Neuronal stem cell (in vitro differentiated cells): ENCODE data around the gene CENATAC.
"Not testable (repeated sequence)": the region's sequence is repeated elsewhere in the genome, so short reads cannot be mapped to it uniquely, and the experiment has no call there.

ENCODE experiments used
- DNase-seq: peaks from one replicate; pipeline ENCODE4 v3.0.0-alpha.2; 2013; ENCODE audit warnings: low spot score
- H2AFZ ChIP-seq: one replicate; pipeline ENCODE4 v1.6.1; 2013; ENCODE audit warnings: mild to moderate bottlenecking, low read length, inconsistent platforms
- H2AK5ac ChIP-seq: 2 replicates; pipeline ENCODE4 v1.6.1; 2013; ENCODE audit warnings: low read depth, mild to moderate bottlenecking, inconsistent platforms, low read length, moderate library complexity, mixed read lengths
- H2BK120ac ChIP-seq: 2 replicates; pipeline ENCODE4 v1.6.1; 2013; ENCODE audit warnings: low read depth, mild to moderate bottlenecking, inconsistent platforms, low read length, moderate library complexity, mixed read lengths
- H2BK12ac ChIP-seq: one replicate; pipeline ENCODE4 v1.6.1; 2013; ENCODE audit warnings: low read length, inconsistent platforms
- H2BK15ac ChIP-seq: 2 replicates; pipeline ENCODE4 v1.6.1; 2013; ENCODE audit warnings: mild to moderate bottlenecking, low read length, inconsistent platforms, mixed read lengths
- H2BK5ac ChIP-seq: one replicate; pipeline ENCODE4 v1.6.1; 2013; ENCODE audit warnings: inconsistent platforms, mild to moderate bottlenecking, low read length, moderate library complexity
- H3K14ac ChIP-seq: one replicate; pipeline ENCODE4 v1.6.1; 2013; ENCODE audit warnings: low read length, inconsistent platforms
- H3K18ac ChIP-seq: 2 replicates; pipeline ENCODE4 v1.6.1; 2013; ENCODE audit warnings: low read length, inconsistent platforms
- H3K23ac ChIP-seq: 2 replicates; pipeline ENCODE4 v1.6.1; 2013; ENCODE audit warnings: low read depth, mild to moderate bottlenecking, mixed read lengths, low read length, inconsistent platforms; ENCODE audit not compliant: poor library complexity
- H3K27ac ChIP-seq: replicated peaks from 3 replicates; pipeline ENCODE4 v1.5.1; 2013; ENCODE audit warnings: low read length, inconsistent platforms
- H3K27me3 ChIP-seq, 3 experiments: 2 replicates each; pipeline ENCODE4 v1.6.1; 2013; ENCODE audit warnings: low read length in 3 of 3, mild to moderate bottlenecking in 2 of 3, inconsistent platforms in 1 of 3, low read depth in 1 of 3, mixed read lengths in 1 of 3, moderate library complexity in 1 of 3; ENCODE audit not compliant: control insufficient read depth in 3 of 3, insufficient read depth in 3 of 3
- H3K36me3 ChIP-seq, 2 donors: replicated peaks in 1 of 2; 2 replicates each; pipeline ENCODE4 v1.6.1; 2013; ENCODE audit warnings: low read length in 2 of 2; ENCODE audit not compliant: control insufficient read depth in 2 of 2, insufficient read depth in 2 of 2
- H3K4ac ChIP-seq: 2 replicates; pipeline ENCODE4 v1.6.1; 2013; ENCODE audit warnings: inconsistent platforms, mild to moderate bottlenecking, low read length, moderate library complexity
- H3K4me1 ChIP-seq, 2 donors: 1 replicate in 1 of 2; 2 replicates in 1 of 2; pipeline ENCODE4 v1.6.1; 2013; ENCODE audit warnings: low read length in 2 of 2, low read depth in 1 of 2; ENCODE audit not compliant: control insufficient read depth in 2 of 2, insufficient read depth in 1 of 2
- H3K4me2 ChIP-seq: one replicate; pipeline ENCODE4 v1.6.1; 2013; ENCODE audit warnings: mild to moderate bottlenecking, low read length, inconsistent platforms; ENCODE audit not compliant: insufficient read depth, poor library complexity, severe bottlenecking
- H3K4me3 ChIP-seq, 2 donors: 2 replicates each; pipeline ENCODE4 v1.5.1; 2013; ENCODE audit warnings: low read length in 2 of 2, mild to moderate bottlenecking in 2 of 2, inconsistent platforms in 1 of 2, moderate library complexity in 1 of 2
- H3K79me1 ChIP-seq: one replicate; pipeline ENCODE4 v1.6.1; 2013; ENCODE audit warnings: low read depth, mild to moderate bottlenecking, inconsistent platforms, low read length, moderate library complexity
- H3K9ac ChIP-seq: one replicate; pipeline ENCODE4 v1.6.1; 2013; ENCODE audit warnings: mild to moderate bottlenecking, low read depth, low read length, inconsistent platforms; ENCODE audit not compliant: poor library complexity
- H3K9me3 ChIP-seq, 2 donors: replicated peaks in 1 of 2; 2 replicates each; pipeline versions ENCODE3 to v1.6.1; 2013; ENCODE audit warnings: low read length in 2 of 2, mild to moderate bottlenecking in 2 of 2, inconsistent platforms in 1 of 2, low read depth in 1 of 2, mixed read lengths in 1 of 2, moderate library complexity in 1 of 2; ENCODE audit not compliant: control insufficient read depth in 2 of 2, insufficient read depth in 1 of 2
- H4K8ac ChIP-seq: one replicate; pipeline ENCODE4 v1.6.1; 2013; ENCODE audit warnings: low read depth, mild to moderate bottlenecking, inconsistent platforms, low read length, moderate library complexity
- H4K91ac ChIP-seq: one replicate; pipeline ENCODE4 v1.6.1; 2013; ENCODE audit warnings: low read length, low read depth, mild to moderate bottlenecking, inconsistent platforms; ENCODE audit not compliant: poor library complexity
- WGBS, 2 donors: extraction: QIAGEN DNeasy Blood & Tissue Kit; methylation state at CpG; one replicate each; pipeline ENCODE4 v1.1.7; 2013; ENCODE audit warnings: missing lambda C conversion rate in 2 of 2, mixed read lengths in 1 of 2; ENCODE audit not compliant: insufficient read length in 2 of 2, insufficient replicate concordance in 1 of 2; ENCODE audit errors: extremely low coverage in 2 of 2; 5-methylcytosine and 5-hydroxymethylcytosine counted together

CENATAC gene

GRCh38 chr11:119015054-119015611 is 17.2 kb downstream of the CENATAC start:
- no peak overlapping the region for H3K23ac ChIP-seq
- H3K27me3 ChIP-seq = no peaks in the 10 kb centered on the region
- WGBS, 2 donors = no CpG with 5 or more reads among the region's 8 CpGs
- no peak overlapping the region for H3K18ac ChIP-seq
- no peak overlapping the region for H3K9ac ChIP-seq
- H3K36me3 ChIP-seq = peaks cover 35 to 75% of the 10 kb centered on the region in 2 donors
- H3K4ac ChIP-seq = no peak overlapping the region
- H2BK5ac ChIP-seq = no peak overlapping the region
- H3K14ac ChIP-seq = no peak overlapping the region
- no peak overlapping the region for H2AFZ ChIP-seq
- no peak overlapping the region for H3K4me2 ChIP-seq
- H3K4me1 ChIP-seq = peaks cover 5 to 8% of the 10 kb centered on the region in 2 donors
- peaks cover 7% of the 10 kb centered on the region for H3K79me1 ChIP-seq
- H2BK15ac ChIP-seq = no peak overlapping the region
- H3K4me3 ChIP-seq = no peak overlapping the region
- no peak overlapping the region for H2AK5ac ChIP-seq
- no peak overlapping the region for H4K91ac ChIP-seq
- H3K27ac ChIP-seq = no peak overlapping the region
- peaks cover 0 to 2% of the 10 kb centered on the region in 2 donors for H3K9me3 ChIP-seq
- no peak overlapping the region for H2BK12ac ChIP-seq
- H4K8ac ChIP-seq = no peak overlapping the region
- no peak for DNase-seq
- no peak overlapping the region for H2BK120ac ChIP-seq

- no peak overlapping the region for H2BK12ac ChIP-seq
- no peak overlapping the region for H2BK120ac ChIP-seq
- no peak overlapping the region for H3K4me2 ChIP-seq
- H3K27me3 ChIP-seq = no peaks in the 10 kb centered on the region
- no peak overlapping the region for H2AK5ac ChIP-seq
- H4K91ac ChIP-seq = no peak overlapping the region
- no peak overlapping the region for H3K23ac ChIP-seq
- H3K4me1 ChIP-seq = peaks cover 5 to 8% of the 10 kb centered on the region in 2 donors
- no peak overlapping the region for H2BK5ac ChIP-seq
- DNase-seq = no peak
- H3K18ac ChIP-seq = no peak overlapping the region
- no peak overlapping the region for H3K4ac ChIP-seq
- peak overlapping the region in 1 of 2 donors; percentile 14 for H3K4me3 ChIP-seq
- H4K8ac ChIP-seq = no peak overlapping the region
- no peak overlapping the region for H3K14ac ChIP-seq
- H2AFZ ChIP-seq = no peak overlapping the region
- peaks cover 7% of the 10 kb centered on the region for H3K79me1 ChIP-seq
- H3K9ac ChIP-seq = no peak overlapping the region
- H3K36me3 ChIP-seq = peaks cover 32 to 75% of the 10 kb centered on the region in 2 donors
- H3K9me3 ChIP-seq = peaks cover 0 to 2% of the 10 kb centered on the region in 2 donors
- H3K27ac ChIP-seq = no peak overlapping the region
- no CpG with 5 or more reads among the region's 14 CpGs for WGBS, 2 donors
- H2BK15ac ChIP-seq = no peak overlapping the region
These were observed 18.5 kb downstream of the CENATAC start for GRCh38 chr11:119016216-119017009.

- WGBS, 2 donors = no CpG with 5 or more reads among the region's 10 CpGs
These were observed 19.4 kb downstream of the CENATAC start for GRCh38 chr11:119017377-119017776.

More at GRCh38 chr11:119017377-119017776, 19.4 kb downstream of the CENATAC start:
- H3K23ac ChIP-seq, H2BK15ac ChIP-seq, H4K8ac ChIP-seq, H3K14ac ChIP-seq, H2BK12ac ChIP-seq, H4K91ac ChIP-seq, H2BK5ac ChIP-seq, H3K79me1 ChIP-seq, H2BK120ac ChIP-seq, H3K4ac ChIP-seq, DNase-seq, H3K9me3 ChIP-seq, H3K27me3 ChIP-seq, H2AFZ ChIP-seq, H3K18ac ChIP-seq, H2AK5ac ChIP-seq, H3K4me1 ChIP-seq, H3K27ac ChIP-seq: not testable (repeated sequence)
- H3K4me2 ChIP-seq = peak overlapping the region; percentile 75
- H3K36me3 ChIP-seq = peaks cover 35 to 75% of the 10 kb centered on the region in 2 donors
- H3K9ac ChIP-seq = peak overlapping the region; percentile 71
- peak overlapping the region; percentile 80 to 93 for H3K4me3 ChIP-seq
